Sigmoid colon (tissue), 4 donors: ENCODE measurements around the gene DNAJC8.

Experiments used
- POLR2A ChIP-seq, 2 donors: fragments of 450-650 bp; IDR thresholded peaks; one replicate each; pipeline ENCODE4 v1.6.1; 2016; ENCODE audit warnings: antibody characterized with exemption in 2 of 2, mild to moderate bottlenecking in 2 of 2, moderate library complexity in 2 of 2
- POLR2AphosphoS5 ChIP-seq, 4 donors: sonication (generic); formaldehyde crosslinking; IDR thresholded peaks; one replicate each; pipeline ENCODE4 v1.6.1; 2017; ENCODE audit warnings: antibody characterized with exemption in 4 of 4

DNA sequence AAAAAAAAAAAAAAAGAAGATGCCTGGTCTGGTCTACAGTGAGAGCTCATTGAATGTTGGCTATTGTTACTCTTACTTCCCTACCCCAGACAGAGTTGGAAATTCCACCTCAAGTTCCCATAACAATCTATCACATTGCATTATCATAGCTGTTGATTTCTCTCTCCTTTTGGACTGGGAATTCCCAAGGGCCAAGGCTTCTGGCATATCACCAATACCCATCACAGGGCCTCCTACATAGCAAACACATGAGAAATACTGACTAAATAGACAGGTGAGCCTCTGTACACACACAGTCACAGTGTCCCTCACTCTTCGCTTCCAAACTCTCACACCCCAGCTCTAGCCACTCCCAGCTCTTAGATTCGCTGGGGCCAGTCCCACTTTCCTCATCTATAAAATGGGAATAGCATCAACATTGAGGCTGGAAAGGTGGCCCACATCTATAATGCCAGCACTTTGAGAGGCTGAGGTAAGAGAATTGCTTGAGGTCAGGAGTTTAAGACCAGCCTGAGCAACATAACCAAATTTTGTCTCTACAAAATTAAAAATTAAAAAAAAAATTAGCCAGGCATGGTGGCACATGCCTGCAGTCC, 62.7 kb downstream of the DNAJC8 start:
- TF ChIP-seq POLR2AphosphoS5 (IDR thresholded peaks at IDR 0.05) (no peak), POLR2A (IDR thresholded peaks at IDR 0.05) (no peak)
